Tibial artery (tissue), 4 donors: Measurements from ENCODE around the gene DCUN1D1.
"Not testable (repeated sequence)": the region's sequence is repeated elsewhere in the genome, so short reads cannot be mapped to it uniquely, and the experiment has no call there.

Experiments
- DNase-seq, 2 donors: peaks; one replicate each; pipeline ENCODE4 v3.0.0-alpha.2; 2019
- H3K27ac ChIP-seq, 2 donors: fragments of 200-600 bp; sonication (generic) in 1 of 2; 1 replicate in 1 of 2; 2 replicates in 1 of 2; pipeline ENCODE4 v1.5.1; 2018 to 2019; ENCODE audit warnings: mild to moderate bottlenecking in 1 of 2
- H3K27me3 ChIP-seq, 2 donors: fragments of 200-600 bp; sonication (generic) in 1 of 2; one replicate each; pipeline versions ENCODE4 v1.5.1 to v1.6.0; 2016 to 2019
- H3K36me3 ChIP-seq, 3 donors: fragments of 200-600 bp; sonication (generic) in 2 of 3; one replicate each; pipeline ENCODE4 v1.5.1; 2016 to 2019; ENCODE audit warnings: mild to moderate bottlenecking in 2 of 3
- H3K4me1 ChIP-seq, 4 donors: fragments of 200-600 bp; sonication (generic) in 2 of 4; 1 replicate in 3 of 4; 2 replicates in 1 of 4; pipeline ENCODE4 v1.5.1; 2016 to 2019
- H3K4me3 ChIP-seq, 2 donors: fragments of 200-600 bp; sonication (generic) in 1 of 2; 1 replicate in 1 of 2; 2 replicates in 1 of 2; pipeline ENCODE4 v1.5.1; 2018 to 2019; ENCODE audit warnings: mild to moderate bottlenecking in 2 of 2
- H3K9me3 ChIP-seq, 3 donors: fragments of 200-600 bp; sonication (generic) in 1 of 3; one replicate each; pipeline ENCODE4 v1.5.1; 2016 to 2019
- intact Hi-C: fragments of 100-400 bp; cut with DNase I; formaldehyde crosslinking; loops from one replicate; pipeline ENCODE4 v1.15.0; 2023; ENCODE audit warnings: low total_unique reads
- TF ChIP-seq, protein P1 (sequence below), 2 experiments: fragments of 200-600 bp in 1 of 2; fragments of 450-650 bp in 1 of 2; IDR thresholded peaks; one replicate each; pipeline ENCODE4 v1.5.1; 2017 to 2019; ENCODE audit warnings: antibody characterized with exemption in 2 of 2, mild to moderate bottlenecking in 1 of 2, moderate library complexity in 1 of 2

Gene DCUN1D1

DNA sequence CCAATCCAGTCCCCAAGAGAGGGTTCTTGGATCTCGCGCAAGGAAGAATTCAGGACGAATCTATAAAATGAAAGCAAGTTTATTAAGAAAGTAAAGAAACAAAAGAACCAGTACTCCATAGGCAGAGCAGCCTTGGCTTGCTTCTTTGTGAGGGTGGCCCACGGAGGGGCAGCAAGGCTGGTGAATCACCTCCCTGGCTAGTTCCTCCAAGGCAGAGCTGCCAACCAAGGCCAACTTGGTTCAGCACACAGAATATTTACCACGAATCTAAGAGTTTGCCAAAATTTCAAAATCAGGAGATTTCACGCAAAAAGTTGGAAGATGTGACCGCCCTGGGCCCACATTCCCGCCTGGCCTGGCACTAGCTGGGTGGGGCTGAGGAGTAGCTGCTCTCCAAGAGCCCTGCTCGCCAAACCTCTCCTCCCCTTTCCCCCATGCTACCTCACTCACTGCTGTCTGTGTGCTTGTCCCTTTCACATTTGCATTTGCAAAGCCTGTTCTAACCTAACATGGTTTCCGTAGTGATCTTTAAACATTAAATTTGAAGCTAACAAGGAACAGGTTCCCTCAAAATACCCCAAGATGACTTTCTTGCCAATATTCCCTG, 26.2 kb upstream of the DCUN1D1 start:
- Histone ChIP-seq H3K27me3 (no peaks in the 10 kb centered on the region), H3K27ac (no peak overlapping the region), H3K9me3 (no peaks in the 10 kb centered on the region), H3K4me1 (peaks cover 0 to 5% (median 0%) of the 10 kb centered on the region in 4 donors), H3K36me3 (peaks cover 0 to 5% (median 0%) of the 10 kb centered on the region in 3 donors), H3K4me3 (no peak overlapping the region)
- intact Hi-C loops: no loop called here
- no peak for DNase-seq
- TF ChIP-seq, protein P1, sequence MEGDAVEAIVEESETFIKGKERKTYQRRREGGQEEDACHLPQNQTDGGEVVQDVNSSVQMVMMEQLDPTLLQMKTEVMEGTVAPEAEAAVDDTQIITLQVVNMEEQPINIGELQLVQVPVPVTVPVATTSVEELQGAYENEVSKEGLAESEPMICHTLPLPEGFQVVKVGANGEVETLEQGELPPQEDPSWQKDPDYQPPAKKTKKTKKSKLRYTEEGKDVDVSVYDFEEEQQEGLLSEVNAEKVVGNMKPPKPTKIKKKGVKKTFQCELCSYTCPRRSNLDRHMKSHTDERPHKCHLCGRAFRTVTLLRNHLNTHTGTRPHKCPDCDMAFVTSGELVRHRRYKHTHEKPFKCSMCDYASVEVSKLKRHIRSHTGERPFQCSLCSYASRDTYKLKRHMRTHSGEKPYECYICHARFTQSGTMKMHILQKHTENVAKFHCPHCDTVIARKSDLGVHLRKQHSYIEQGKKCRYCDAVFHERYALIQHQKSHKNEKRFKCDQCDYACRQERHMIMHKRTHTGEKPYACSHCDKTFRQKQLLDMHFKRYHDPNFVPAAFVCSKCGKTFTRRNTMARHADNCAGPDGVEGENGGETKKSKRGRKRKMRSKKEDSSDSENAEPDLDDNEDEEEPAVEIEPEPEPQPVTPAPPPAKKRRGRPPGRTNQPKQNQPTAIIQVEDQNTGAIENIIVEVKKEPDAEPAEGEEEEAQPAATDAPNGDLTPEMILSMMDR (IDR thresholded peaks at IDR 0.05): no peak

DNA sequence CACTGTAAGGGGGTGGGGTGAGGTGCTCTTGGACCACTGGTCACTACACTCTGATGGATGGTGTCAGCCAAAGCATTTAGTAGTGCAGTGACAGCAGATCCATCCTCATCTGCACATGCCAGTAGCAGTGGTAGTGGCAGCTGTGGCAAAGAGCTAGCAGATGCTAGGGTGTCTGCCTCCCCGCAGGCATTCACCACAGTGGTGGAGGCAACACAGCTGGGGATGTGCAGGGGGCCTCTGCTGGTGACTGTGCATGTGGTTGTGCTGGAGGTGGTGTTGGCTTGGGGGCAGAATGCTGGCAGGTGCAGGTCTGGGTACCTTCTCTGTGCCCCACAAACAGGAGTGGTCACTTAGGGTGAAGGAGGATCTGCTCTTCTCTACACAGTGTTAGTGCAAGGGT, 19.4 kb upstream of the DCUN1D1 start:
- Histone ChIP-seq H3K9me3 (no peaks in the 10 kb centered on the region), H3K4me3 (no peak overlapping the region), H3K4me1 (no peaks in the 10 kb centered on the region), H3K27me3 (no peaks in the 10 kb centered on the region), H3K27ac (no peak overlapping the region), H3K36me3 (no peaks in the 10 kb centered on the region)
- intact Hi-C loops: no loop called here
- TF ChIP-seq, protein P1 (IDR thresholded peaks at IDR 0.05): no peak
- DNase-seq: no peak

DNA sequence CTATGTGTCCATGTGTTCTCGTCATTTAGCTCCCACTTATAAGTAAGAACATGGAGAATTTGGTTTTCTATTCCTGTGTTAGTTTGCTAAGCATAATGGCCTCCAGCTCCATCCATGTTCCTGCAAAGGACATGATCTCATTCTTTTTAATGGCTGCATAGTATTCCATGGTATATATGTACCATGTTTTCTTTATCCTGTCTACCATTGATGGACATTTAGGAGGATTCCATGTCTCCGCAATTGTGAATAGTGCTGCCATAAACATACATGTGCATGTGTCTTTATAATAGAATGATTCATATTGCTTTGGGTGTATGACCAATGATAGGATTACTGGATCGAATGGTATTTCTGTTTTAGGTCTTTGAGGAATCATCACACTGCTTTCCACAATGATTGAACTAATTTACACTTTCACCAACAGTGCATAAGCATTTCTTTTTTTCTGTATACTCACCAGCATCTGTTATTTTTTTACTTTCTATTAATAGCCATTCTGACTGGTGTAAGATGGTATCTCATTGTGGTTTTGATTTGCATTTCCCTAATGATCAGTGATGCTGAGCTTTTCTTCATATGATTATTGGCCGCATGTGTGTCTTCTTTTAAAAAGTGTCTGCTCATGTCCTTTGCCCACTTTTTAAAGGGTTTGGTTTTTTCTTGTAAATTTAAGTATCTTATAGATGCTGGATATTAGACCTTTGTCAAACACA, 13.3 kb upstream of the DCUN1D1 start:
- H3K4me3 ChIP-seq, intact Hi-C loops, H3K27me3 ChIP-seq, H3K36me3 ChIP-seq, H3K27ac ChIP-seq, DNase-seq, H3K9me3 ChIP-seq, H3K4me1 ChIP-seq: not testable (repeated sequence)

DNA sequence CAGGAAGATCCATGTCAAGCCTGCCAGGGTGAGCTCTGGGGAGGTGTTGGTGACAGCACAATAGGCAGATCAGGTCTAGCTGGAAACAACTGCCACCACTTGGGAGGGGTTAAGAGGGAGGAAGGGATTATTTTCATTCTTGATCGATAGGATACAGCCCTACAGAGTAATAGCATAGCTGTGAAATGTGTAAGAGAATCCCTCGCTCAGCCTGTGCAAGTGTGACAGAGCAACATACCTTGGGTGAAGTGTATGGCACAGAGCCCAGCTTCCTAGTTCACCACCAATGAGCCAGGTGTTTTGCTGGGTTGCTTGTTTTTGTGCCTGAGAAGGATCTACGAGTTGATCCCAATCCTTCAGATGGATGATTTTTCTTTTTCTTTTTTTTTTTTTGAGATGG, 9.2 kb upstream of the DCUN1D1 start:
- Histone ChIP-seq H3K27me3 (no peaks in the 10 kb centered on the region), H3K4me3 (no peak overlapping the region), H3K4me1 (no peaks in the 10 kb centered on the region), H3K36me3 (no peaks in the 10 kb centered on the region), H3K27ac (no peak overlapping the region), H3K9me3 (no peaks in the 10 kb centered on the region)
- no peak for DNase-seq
- intact Hi-C loops: no loop called here
- TF ChIP-seq, protein P1 (IDR thresholded peaks at IDR 0.05): no peak

DNA sequence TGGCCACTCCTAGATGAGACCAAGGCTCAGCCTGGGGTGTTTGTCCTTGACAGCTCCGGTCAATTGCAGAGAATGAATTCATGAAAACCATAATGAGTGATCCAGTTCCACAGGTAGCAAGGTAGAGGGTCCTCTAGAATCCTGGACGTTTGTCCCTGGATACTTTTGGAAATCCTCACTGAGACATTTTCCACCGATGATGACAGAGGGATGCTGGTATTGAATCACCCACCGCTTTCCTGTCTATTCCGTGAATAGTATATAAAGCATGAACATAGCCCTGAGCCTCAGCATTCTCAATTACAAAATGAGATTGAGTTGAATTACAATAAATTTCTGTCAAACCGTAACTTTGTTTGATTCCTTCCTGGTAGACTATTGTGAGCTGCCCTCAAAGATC, 5.7 kb upstream of the DCUN1D1 start:
- DNase-seq: no peak
- H3K9me3 ChIP-seq: no peaks in the 10 kb centered on the region
- H3K36me3 ChIP-seq: no peaks in the 10 kb centered on the region
- intact Hi-C loops: no loop called here
- no peak overlapping the region for H3K27ac ChIP-seq
- TF ChIP-seq, protein P1 (IDR thresholded peaks at IDR 0.05): no peak
- no peaks in the 10 kb centered on the region for H3K27me3 ChIP-seq
- peaks cover 0 to 3% (median 0%) of the 10 kb centered on the region in 4 donors for H3K4me1 ChIP-seq
- no peak overlapping the region for H3K4me3 ChIP-seq

DNA sequence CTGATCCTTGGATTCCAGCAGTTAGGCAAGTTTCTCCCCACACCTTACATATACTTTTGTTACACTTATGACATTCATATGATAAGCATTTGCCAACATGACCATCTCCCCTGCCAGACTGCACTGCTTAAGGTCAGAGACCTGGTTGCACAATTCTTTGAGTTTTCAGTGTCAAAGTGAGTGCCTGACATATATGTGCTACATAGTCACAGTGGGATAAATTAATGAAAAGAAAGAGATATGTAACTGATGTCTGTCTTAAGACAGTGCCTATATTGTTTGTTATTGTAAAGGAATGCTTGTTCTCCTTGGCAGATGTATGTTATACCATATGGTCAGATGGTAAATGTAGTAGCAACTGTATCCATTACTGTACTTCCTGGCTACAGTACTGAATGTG, 3.5 kb upstream of the DCUN1D1 start:
- Histone ChIP-seq H3K36me3 (no peaks in the 10 kb centered on the region), H3K27me3 (no peaks in the 10 kb centered on the region), H3K4me3 (no peak overlapping the region), H3K9me3 (no peaks in the 10 kb centered on the region), H3K4me1 (peaks cover 0 to 12% (median 4%) of the 10 kb centered on the region in 4 donors), H3K27ac (no peak overlapping the region)
- TF ChIP-seq, protein P1 (IDR thresholded peaks at IDR 0.05): no peak
- DNase-seq: no peak
- intact Hi-C loops: no loop called here
